CMK (cell line): Measurements from ENCODE around the gene POT1.

Source experiments
- DNase-seq: peaks from one replicate; pipeline ENCODE4 v3.0.0-alpha.2; 2010; ENCODE audit warnings: low read depth

Gene POT1

GRCh38 chr7:124912972-124913371 lies 16.7 kb downstream of the POT1 start:
- DNase-seq, result no peak

- no peak for DNase-seq
Observed at GRCh38 chr7:124909808-124910207, 19.8 kb downstream of the POT1 start.

GRCh38 chr7:124908259-124908658 lies 21.4 kb downstream of the POT1 start:
- no peak for DNase-seq

GRCh38 chr7:124907490-124907889 lies 22.1 kb downstream of the POT1 start:
- no peak for DNase-seq

- no peak for DNase-seq
Observed at GRCh38 chr7:124898531-124898930, 31.1 kb downstream of the POT1 start.

- no peak for DNase-seq
Observed at GRCh38 chr7:124896001-124896400, 33.6 kb downstream of the POT1 start.

GRCh38 chr7:124893140-124893827 lies 36.3 kb downstream of the POT1 start:
- DNase-seq, result no peak

GRCh38 chr7:124887247-124887646 lies 42.4 kb downstream of the POT1 start:
- no peak for DNase-seq

- no peak for DNase-seq
Observed at GRCh38 chr7:124881981-124882380, 47.6 kb downstream of the POT1 start.

- no peak for DNase-seq
Observed at GRCh38 chr7:124879771-124880170, 49.9 kb downstream of the POT1 start.

GRCh38 chr7:124879103-124879502 lies 50.5 kb downstream of the POT1 start:
- no peak for DNase-seq

GRCh38 chr7:124874644-124875163 lies 54.9 kb downstream of the POT1 start:
- no peak for DNase-seq

- DNase-seq, result no peak
Observed at GRCh38 chr7:124857672-124858235, 71.9 kb downstream of the POT1 start.

GRCh38 chr7:124856299-124856888 lies 73.2 kb downstream of the POT1 start:
- no peak for DNase-seq

GRCh38 chr7:124843336-124843735 lies 86.3 kb downstream of the POT1 start:
- DNase-seq, result no peak

GRCh38 chr7:124840435-124840834 lies 89.2 kb downstream of the POT1 start:
- DNase-seq, result no peak

GRCh38 chr7:124839687-124840086 lies 89.9 kb downstream of the POT1 start:
- DNase-seq, result no peak

- no peak for DNase-seq
Observed at GRCh38 chr7:124836173-124836572, 93.5 kb downstream of the POT1 start.

GRCh38 chr7:124818807-124819206 lies 110.8 kb downstream of the POT1 start:
- no peak for DNase-seq

GRCh38 chr7:124813994-124814798 lies 115.4 kb downstream of the POT1 start:
- DNase-seq, result no peak

GRCh38 chr7:124812764-124813163 lies 116.9 kb downstream of the POT1 start:
- no peak for DNase-seq

GRCh38 chr7:124811341-124811740 lies 118.3 kb downstream of the POT1 start:
- DNase-seq, result no peak

GRCh38 chr7:124810605-124811004 lies 119.0 kb downstream of the POT1 start:
- DNase-seq, result no peak
